HG03521 (cell line): ENCODE data around the gene CAPN15.

Source experiments
- ATAC-seq: cut with Tn5 transposase; IDR thresholded peaks from one replicate; pipeline ENCODE4 v1.9.1; 2021; ENCODE audit warnings: mild to moderate bottlenecking, moderate library complexity; ENCODE audit not compliant: unreplicated experiment

CAPN15 gene

GRCh38 chr16:525123-525519 is 2.4 kb upstream of the CAPN15 start:
- no peak for ATAC-seq

DNA sequence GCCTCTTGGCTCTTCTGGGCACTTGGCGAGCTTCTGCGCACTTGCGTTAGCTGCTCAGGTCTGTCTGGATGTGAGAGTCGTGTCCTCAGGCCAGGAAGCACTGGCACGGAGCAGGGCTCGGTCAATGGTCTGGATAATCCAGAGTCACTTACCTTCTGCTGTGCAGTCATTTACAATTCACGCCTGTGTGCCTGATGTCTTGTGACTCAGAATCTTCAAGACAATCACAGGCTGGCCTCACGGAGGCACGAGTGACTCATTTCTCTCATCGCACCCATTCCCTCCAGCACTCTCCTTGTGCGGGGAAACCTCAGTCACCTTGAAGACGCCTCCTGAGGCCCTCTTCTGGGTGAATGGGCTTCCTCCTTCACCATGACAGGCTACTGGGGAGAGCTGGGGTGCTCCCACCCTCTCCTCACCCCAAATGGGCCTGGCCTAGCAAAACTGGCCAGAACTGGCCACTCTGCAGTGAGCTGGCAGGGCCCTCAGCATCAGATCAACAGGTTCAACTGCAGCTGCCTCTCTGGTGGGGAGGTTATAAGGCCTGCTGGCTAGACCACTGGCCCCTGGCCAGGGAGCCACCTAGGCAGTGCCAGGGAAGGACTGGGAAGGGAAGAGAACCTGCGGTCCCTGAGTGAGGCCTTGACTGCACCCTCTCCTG is 1.9 kb upstream of the CAPN15 start:
- no peak for ATAC-seq

GRCh38 chr16:526181-527014 is 1.1 kb upstream of the CAPN15 start:
- no peak for ATAC-seq

DNA sequence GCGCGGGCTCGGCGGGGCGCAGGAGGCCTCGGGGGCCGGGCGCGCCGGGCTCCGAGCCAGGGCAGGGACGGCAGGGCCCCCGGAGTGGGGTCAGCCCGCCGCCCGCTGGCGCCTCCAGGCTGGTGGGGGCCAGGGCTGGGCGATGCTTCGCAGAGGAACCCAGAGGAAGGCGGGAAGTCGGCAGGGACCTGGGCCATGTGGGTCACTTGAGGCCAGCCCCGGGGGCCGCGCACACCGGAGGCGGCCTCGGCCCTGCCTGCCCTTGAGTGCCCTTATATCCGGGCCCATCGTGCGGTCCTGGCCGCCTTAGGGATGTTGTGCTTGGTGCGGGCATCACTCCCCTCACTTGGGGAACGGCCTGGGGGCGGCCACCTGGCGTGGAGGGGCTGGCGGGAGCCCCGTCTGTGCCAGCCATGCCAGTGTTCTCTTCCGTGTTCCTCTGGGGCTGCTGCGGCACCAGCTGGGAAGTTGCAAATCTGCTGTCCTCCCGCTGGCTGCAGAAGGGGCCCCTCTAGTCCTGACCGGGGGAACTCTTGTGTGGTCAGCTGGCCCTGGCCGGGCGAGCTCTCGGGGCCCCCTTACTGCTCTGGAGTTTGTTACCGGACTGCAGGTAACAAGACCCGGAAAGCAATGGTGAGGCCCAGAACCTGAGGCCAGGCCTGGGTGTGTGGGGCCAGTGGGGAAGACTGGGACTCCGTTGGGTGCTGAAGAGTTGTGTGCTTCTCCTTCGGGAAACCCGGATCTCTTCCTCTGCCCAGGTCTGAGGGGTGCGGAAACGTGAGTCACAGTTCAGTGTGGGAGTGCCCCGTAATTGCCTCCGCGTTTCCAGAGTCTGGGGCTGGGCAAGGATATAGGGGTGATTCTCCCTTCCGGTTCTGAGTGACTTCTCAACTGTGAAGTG is 849 bp downstream of the CAPN15 start:
- ATAC-seq = no peak

DNA sequence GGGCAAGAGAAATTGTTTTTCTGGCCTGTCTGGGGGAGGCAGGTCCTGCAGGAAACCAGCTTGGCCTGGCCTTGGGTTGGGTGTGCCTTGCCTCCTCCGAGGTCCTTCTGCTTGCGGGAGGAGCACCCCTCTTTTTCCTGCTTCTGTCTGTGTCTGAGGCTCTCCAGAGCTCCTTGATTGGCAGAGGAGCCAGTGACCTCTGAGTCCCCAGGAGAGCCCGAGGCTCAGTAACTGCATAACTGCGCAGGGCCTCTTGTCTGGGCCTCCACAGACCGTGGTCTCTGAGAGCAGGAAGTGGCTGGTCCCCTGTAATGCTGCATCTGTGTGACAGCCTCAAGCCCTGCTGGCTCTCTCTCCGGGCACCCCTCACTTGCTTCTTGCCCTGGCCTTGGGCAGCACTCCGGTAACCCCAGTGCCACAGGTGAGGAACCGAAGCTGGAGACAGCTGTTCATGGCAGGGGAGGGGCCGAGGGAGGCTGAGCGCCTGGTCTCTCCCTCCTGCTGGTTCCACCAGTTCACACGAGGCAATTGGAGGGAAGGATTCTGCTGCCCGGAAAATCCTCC is 1.6 kb downstream of the CAPN15 start:
- no peak for ATAC-seq

DNA sequence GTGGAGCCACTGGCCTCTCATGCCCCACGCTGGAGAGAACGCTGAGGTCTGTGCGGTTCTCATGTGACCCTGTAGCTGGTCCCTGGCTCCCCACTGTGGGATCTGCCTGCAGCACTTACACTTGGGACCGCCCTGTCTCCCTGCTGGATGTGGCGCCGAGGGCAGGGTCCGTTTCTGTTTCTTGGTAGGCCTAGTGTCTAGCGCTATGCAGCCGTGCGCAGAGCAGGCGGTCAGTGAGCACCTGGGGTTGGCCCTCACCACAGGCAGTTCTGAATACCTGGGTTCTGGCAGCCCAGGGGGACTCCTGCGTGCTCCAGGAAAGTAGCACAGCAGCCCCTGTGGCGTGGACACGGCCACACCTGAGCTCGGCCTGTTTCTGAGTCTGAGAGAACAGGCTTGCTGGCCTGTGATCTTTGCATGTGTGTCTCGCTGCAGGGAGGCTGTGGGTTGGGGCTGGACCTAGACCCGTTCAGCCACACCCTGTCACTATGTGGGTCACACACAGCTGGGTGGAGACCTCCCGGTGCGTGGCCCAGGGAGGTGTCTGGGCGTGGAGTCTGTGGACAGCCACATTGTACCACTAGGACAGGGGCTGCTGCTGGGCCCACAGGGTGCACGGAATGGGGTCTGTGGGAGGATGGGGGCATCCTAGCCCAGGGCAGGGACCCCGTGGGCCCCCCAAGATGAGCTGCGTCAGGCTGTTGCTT is 2.8 kb downstream of the CAPN15 start:
- no peak for ATAC-seq

- no peak for ATAC-seq
These were observed 4.1 kb downstream of the CAPN15 start for GRCh38 chr16:531494-532125.

GRCh38 chr16:533391-534123 is 6.0 kb downstream of the CAPN15 start:
- no peak for ATAC-seq

DNA sequence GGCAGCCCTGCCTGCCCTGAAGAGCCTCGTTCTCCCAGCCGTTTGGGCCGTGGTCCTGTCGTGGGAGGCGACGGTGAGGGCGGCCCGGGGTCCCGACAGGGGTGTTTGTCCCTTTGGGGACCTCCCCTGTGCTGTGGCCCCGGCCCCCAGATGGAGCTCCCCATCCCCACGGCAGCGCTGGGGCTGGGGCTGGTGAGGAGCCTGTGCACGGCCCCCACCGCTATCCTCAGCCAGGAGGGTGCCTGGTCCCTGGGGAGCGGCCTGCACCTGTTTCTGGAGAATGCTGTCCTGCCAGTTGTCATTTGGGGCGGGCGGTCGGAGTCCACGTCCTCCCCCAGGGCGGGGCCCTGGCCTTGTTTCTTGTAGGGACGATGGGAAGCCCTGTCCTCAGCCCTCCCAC is 6.6 kb downstream of the CAPN15 start:
- no peak for ATAC-seq

- no peak for ATAC-seq
These were observed 7.4 kb downstream of the CAPN15 start for GRCh38 chr16:534856-535445.

DNA sequence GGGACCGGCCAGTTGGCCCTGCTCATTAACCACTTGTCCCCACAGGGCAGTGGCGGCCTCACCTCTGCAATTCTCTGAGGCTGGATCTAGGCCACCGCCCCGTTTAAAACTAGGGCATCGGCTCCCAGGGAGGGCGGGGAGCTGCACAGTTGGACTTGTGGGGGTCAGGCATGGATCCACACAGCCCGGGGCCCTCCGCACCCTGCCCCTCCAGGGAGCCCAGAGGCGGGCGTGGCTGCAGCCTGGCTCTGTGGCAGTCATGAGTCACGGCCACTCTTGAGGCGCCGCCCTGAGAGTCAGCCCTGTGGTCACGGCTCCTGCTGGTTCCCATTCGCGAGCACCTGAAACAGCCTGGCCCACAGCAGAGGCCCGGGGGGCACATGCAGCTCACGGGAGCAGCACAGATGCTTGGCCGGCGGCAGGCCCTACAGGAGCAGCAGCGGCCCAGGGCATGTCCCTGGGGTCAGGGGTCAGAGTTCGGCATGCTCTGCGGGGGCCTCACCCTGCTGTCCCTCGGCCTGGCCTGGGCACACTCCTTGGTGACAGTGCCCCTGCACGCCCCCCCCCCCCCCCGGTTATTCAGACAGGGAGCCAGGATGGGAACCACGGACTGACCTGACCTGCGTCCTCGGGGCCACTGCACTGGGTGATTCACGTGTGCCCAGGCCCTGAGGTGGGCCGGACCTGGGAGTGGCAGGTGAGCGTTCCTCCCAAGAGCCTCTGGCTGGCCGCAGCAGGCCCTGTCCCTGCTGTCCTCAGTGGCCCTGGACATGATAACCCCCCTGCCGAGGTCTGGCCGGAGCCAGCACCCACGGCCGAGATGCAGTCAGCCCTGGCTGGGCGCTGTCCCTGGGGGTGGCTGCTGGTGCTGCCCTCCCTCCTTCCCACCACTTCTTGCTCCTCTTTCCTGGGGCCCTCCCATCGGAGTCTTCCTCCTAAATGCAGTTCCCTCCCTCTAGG is 8.2 kb downstream of the CAPN15 start:
- ATAC-seq = no peak

- no peak for ATAC-seq
These were observed 9.2 kb downstream of the CAPN15 start for GRCh38 chr16:536746-537145.

DNA sequence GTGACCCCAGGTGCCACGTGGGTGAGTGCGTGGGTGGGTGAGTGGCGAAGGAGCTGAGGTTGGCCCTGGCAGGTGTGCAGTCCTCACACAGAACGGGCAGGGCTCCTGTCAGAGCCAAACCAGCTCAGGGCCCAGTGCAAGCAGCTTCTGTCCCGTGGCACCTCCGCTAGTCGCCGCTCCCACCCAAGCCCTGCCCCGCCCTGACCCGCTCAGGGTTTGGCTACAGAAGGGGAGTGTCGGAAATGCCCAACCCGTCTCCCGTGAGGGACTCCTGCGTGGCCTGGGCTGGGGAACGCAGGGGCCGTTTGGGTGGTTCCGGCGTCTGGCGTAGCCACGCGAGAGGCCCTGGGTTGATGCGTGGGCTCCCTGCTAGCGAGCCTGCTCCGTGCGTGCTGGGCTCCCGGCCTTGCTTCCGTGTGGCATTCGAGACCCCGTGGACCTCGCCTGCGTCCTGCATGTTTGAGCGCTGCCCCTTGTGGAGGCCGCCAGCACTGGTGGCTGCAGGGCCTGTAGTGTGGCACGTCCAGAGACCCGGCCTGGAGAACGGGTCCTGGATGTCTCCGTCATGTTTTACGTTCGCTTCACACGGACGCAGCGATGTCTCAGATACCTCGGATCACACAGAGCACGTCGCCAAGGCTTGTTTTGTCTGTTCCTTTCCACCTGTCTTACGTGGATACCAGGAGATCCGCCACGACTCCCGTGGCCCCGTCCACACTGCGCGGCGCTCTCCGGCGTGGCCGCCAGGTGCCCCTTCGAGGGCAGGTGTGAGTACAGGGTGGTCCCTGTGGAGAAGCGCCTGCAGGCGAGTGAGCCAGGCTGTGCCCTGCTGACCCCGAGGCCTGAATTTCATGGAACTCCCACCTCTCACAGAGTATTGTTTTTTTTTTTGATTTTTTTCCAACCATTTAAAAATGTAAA is 10.2 kb downstream of the CAPN15 start:
- no peak for ATAC-seq

- no peak for ATAC-seq
These were observed 12.5 kb downstream of the CAPN15 start for GRCh38 chr16:539901-540530.

DNA sequence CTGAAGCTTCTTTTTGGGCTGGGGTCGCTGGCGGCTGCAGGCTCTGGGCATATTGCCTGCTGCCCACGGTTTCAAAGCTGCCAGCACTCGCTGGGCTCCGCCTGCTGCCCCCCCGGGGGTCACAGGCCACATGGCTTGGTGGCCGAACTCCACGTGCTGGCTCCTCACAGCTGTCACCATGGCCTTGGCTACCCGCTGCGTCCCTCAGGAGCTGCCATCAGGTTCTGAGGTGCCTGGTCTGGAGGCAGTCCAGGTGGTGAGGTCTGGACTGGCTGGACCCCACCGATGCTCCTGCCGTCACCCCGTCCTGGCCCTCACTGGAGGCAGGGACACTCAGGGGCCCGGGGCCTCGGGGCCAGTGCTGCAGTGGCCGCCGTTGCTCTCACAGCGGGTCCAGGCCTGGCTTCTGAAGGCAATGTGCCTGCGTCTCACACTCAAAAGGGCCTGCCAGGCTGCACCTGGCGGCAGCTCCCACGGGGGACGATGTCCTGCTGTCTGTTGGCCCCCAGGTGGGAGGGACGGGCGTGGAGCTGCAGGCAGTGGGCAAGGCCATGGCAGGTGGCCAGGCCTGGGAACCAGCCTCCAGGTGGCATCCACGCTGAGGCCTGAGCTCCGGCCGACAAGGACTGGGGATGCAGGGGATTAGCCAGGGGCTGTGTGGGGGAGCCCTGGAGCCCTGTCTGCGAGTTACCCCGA is 13.3 kb downstream of the CAPN15 start:
- ATAC-seq = no peak
